Activated CD8-positive, alpha-beta memory T cell treated with anti-CD3 and anti-CD28 coated beads, Interleukin-2, amount 50 U/mL, for 1 hour (primary cell): Measurements from ENCODE around the gene NPHP4.
"Not testable (repeated sequence)": the region's sequence is repeated elsewhere in the genome, so short reads cannot be mapped to it uniquely, and the experiment has no call there.

Experiments used
- DNase-seq: peaks from one replicate; pipeline ENCODE4 v3.0.0-alpha.2; 2020; ENCODE audit errors: extremely low read depth

Gene NPHP4

GRCh38 chr1:6024376-6024775 is 32.2 kb upstream of the NPHP4 start:
- no peak for DNase-seq

GRCh38 chr1:6023346-6023745 is 31.1 kb upstream of the NPHP4 start:
- no peak for DNase-seq

GRCh38 chr1:6022193-6022592 is 30.0 kb upstream of the NPHP4 start:
- DNase-seq = no peak

DNA sequence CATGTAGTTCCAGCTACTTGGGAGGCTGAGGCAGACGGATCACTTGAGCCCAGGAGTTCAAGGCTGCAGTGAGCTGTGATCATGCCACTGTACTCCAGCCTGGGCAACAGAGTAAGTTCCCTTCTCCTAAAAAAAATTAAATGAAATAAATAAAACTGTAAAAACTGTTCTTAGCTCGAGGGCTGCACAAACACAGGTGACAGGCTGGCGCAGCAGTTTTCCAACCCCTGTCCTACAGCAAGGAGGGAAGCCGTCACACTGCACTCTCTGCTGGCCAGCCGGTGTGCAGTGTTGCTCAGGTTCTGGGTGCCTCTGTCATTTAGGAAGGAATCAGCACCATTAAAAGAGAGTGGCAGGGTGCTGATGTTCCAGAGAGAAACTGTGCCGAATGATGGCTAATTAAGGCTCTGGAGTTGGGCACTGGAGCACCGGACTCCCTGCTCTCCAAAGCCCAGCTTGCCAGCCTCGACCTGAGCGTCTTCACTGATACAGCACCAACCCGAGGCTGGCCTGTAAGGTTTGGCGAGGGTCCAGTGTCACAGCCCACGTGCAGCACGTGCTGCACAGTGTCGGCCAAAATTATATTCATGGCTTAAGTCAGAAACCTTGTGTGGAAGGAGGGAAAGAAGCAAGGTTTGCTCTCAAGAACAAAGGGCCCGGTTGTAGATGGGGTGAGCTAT is 27.1 kb upstream of the NPHP4 start:
- no peak for DNase-seq

DNA sequence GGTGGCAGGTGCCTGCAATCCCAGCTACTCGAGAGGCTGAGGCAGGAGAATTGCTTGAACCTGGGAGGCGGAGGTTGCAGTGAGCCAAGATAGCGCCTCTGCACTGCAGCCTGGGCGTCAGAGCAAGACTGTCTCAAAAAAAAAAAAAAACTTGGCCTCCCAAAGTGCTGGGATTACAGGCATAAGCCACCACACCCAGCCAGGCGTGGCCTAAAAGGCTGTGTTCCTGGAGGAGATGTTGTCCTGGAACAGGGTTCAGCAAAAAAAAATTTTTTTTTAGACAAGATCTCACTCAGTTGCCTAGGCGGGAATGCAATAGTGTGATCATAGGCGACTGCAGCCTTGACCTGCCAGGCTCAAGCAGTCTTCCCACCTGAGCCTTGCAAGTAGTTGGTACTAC is 25.4 kb upstream of the NPHP4 start:
- DNase-seq = not testable (repeated sequence)

DNA sequence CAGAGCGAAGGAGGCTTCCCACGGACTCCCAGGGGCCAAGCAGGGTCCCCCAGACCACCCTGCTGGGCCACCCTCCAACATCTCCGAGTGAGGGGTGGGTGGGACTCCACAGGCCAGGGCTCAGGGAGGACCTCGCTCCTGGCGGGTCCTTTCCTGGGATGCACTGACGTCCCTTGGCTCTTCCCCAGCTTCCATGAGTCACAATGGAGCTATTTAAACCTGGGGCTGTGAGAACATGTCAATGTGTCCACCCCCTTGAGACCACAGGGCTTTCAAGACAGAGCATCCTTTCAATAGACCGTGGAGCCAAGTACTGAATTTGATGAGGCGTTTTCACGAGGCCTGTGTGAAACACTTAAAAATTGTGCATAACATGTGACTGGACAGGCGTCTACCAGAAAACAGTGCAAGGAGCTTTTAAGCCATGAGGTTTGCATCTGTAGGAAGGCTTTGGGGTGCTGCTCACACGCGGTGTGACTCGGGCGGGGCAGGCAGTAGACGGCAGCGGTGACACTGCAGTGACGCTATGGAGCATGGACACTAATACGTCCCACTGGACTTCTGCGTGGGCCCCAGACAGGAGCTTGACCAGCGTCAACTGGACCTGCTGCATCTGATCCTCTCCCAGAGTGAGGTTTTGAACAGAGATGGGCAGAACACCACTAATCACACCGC is 24.1 kb upstream of the NPHP4 start:
- no peak for DNase-seq

DNA sequence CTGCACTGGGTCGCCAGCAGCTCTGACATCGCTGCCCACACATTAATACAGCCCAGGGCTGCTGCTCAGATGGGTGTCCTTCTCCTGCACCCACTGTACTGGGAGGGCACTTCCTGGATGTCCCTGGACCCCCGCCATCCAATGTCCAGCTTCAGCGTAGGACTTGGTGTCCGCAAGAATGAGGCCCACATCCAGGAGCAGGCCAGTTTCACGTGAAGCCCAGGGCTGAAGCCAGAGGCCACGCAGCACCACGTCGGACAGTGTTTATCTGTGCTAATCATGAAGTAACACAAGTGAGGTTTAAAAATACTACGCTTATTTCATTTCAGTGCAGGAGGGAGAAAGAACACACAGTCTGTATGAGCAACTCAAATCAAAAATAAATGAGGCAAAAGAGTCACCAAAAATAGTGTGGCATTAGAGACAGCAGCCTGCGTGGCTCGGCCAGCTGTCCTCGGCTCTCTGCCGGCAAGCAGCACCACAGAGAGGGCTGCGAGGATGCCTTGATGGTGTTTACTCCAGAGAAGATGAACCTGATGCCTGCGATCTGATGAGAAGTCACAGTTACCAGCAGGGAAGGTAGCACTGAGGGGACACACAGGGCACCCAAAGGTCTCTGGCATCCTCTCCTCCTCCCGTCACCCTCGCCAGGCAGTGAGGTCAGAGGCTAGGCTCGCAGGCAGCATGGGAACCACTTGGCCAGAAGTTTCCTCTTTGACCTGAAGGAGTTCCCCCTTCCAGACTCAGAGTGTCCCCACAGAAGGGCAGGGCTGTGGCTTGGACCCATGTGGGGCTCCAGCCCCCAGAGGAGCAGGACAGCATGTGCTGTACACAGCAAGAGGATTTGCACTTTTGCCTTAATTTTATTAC is 22.1 kb upstream of the NPHP4 start:
- no peak for DNase-seq

DNA sequence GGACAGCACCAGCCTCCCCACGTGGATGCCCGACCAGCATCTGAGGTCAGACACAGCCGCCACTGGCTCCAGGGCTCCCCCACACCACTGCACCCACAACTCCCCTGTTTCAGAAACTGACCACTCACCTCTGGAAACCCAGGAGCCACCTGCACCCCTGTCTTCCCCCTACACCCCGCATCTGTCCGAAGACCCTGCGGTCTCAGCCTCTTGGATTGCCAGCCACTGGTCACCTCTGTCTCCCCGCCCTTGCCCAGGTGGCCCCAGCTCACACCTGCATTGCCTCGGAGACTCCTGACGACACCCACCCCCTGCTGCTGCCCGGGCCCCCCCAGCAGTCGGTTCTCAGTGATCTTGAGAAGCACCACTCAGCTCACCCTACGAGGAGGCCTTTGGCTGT is 21.3 kb upstream of the NPHP4 start:
- DNase-seq = no peak

- no peak for DNase-seq
These were observed 20.5 kb upstream of the NPHP4 start for GRCh38 chr1:6012529-6013318.

DNA sequence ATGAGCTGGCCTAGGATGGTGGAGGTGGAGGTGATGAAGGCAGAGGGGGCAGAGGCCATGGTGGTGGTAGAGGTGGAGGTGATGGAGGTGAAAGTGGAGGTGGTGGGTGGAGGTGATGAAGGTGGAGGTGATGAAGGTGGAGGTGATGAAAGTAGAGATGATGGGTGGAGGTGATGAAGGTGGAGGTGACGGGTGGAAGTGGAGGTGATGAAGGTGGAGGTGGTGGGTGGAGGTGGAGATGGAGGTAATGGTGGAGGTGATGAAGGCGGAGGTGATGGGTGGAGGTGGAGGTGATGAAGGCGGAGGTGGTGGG is 19.7 kb upstream of the NPHP4 start:
- no peak for DNase-seq

- no peak for DNase-seq
These were observed 19.1 kb upstream of the NPHP4 start for GRCh38 chr1:6011161-6011945.

DNA sequence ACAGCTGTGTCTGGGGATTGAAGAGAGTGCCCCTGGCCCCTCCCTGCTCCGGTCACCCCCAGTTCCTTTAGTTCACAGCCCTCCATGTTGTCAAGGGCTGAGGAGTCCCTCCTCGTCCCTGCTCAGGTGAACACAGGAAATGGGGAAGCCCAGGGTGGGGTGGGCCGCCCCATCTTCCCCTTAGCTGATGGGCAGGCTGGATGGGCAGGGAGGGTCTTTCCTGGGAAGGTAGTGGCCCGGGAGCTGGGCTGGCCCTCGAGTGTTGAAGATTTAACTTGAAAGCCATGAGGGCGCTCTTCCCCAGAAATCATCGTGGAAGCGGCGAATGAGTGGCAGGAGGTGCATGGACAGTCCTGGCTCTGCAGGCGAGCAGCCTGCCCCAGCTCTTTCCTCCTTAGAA is 18.3 kb upstream of the NPHP4 start:
- DNase-seq = no peak

- DNase-seq = no peak
These were observed 17.2 kb upstream of the NPHP4 start for GRCh38 chr1:6009120-6010040.

- no peak for DNase-seq
These were observed 16.5 kb upstream of the NPHP4 start for GRCh38 chr1:6008696-6009095.

GRCh38 chr1:6008084-6008415 is 15.8 kb upstream of the NPHP4 start:
- no peak for DNase-seq

GRCh38 chr1:6007318-6008083 is 15.3 kb upstream of the NPHP4 start:
- DNase-seq = no peak

DNA sequence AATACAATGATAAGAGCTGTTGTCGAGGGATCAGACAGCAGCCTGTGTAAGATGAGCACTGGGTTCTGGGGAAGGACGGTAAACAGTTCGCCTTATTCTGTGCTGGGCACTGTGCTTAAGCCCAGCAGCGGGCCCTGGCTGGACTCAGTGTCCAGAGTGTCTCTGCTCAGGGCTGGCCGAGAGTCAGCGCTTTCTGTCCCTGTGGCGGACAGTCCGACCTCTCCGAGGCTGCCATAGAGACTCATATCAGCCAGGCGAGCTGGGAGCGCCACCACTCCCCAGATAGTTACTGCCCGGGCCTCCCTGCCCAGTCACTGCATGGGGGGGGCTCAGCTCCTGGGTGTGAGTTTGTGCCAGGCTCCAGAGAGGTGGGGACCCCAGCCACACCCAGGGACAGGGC is 14.7 kb upstream of the NPHP4 start:
- no peak for DNase-seq

GRCh38 chr1:6005276-6005917 is 13.2 kb upstream of the NPHP4 start:
- no peak for DNase-seq
